ENCODE results near the gene MPC1L. TPM values are rescaled to one million over a fixed set of nuclear protein-coding genes. Genes with fewer than 3 reads are reported as not detected.

MPC1L gene
- total and polyA plus RNA-seq, 8 donors, result not detected

GRCh38 chrX:40653535-40653934 is 30.3 kb downstream of the MPC1L start:
- peaks cover 0 to 37% of the 10 kb centered on the region in 2 donors for H3K36me3 ChIP-seq
- DNase-seq (no peak), ATAC-seq (no peak)
- no peaks in the 10 kb centered on the region for H3K4me1 ChIP-seq
- H3K4me3 ChIP-seq, result no peak overlapping the region
- intact Hi-C loops (cut with DNase I), result no loop called here
- TF ChIP-seq, protein P1, sequence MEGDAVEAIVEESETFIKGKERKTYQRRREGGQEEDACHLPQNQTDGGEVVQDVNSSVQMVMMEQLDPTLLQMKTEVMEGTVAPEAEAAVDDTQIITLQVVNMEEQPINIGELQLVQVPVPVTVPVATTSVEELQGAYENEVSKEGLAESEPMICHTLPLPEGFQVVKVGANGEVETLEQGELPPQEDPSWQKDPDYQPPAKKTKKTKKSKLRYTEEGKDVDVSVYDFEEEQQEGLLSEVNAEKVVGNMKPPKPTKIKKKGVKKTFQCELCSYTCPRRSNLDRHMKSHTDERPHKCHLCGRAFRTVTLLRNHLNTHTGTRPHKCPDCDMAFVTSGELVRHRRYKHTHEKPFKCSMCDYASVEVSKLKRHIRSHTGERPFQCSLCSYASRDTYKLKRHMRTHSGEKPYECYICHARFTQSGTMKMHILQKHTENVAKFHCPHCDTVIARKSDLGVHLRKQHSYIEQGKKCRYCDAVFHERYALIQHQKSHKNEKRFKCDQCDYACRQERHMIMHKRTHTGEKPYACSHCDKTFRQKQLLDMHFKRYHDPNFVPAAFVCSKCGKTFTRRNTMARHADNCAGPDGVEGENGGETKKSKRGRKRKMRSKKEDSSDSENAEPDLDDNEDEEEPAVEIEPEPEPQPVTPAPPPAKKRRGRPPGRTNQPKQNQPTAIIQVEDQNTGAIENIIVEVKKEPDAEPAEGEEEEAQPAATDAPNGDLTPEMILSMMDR (IDR thresholded peaks at IDR 0.05), result no peak
- H3K27ac ChIP-seq, result no peak overlapping the region
- peaks cover 0 to 18% of the 10 kb centered on the region in 2 donors for H3K27me3 ChIP-seq
- H3K9me3 ChIP-seq, result no peaks in the 10 kb centered on the region

GRCh38 chrX:40660381-40660780 is 37.2 kb downstream of the MPC1L start:
- no peak overlapping the region for H3K27ac ChIP-seq
- H3K4me1 ChIP-seq, result no peaks in the 10 kb centered on the region
- TF ChIP-seq, protein P1 (IDR thresholded peaks at IDR 0.05), result no peak
- no peak for ATAC-seq
- no peak overlapping the region for H3K4me3 ChIP-seq
- peaks cover 0 to 10% of the 10 kb centered on the region in 2 donors for H3K27me3 ChIP-seq
- DNase-seq, result no peak
- peaks cover 0 to 72% of the 10 kb centered on the region in 2 donors for H3K36me3 ChIP-seq
- intact Hi-C loops (cut with DNase I), result loop anchor here in 1 of 2 donors (10.0 kb wide), 2 partner anchors 134 to 454 kb away; no protein-coding TSS in a partner anchor
- no peaks in the 10 kb centered on the region for H3K9me3 ChIP-seq

GRCh38 chrX:40661489-40661888 is 38.3 kb downstream of the MPC1L start:
- TF ChIP-seq, protein P1 (IDR thresholded peaks at IDR 0.05), result no peak
- Histone ChIP-seq H3K4me1 (no peaks in the 10 kb centered on the region), H3K36me3 (peaks cover 0 to 82% of the 10 kb centered on the region in 2 donors), H3K4me3 (no peak overlapping the region), H3K9me3 (no peaks in the 10 kb centered on the region), H3K27ac (no peak overlapping the region), H3K27me3 (peaks cover 0 to 10% of the 10 kb centered on the region in 2 donors)
- ATAC-seq (no peak), DNase-seq (no peak)
- intact Hi-C loops (cut with DNase I), result loop anchor here in 1 of 2 donors (10.0 kb wide), 2 partner anchors 133 to 453 kb away; no protein-coding TSS in a partner anchor

DNA sequence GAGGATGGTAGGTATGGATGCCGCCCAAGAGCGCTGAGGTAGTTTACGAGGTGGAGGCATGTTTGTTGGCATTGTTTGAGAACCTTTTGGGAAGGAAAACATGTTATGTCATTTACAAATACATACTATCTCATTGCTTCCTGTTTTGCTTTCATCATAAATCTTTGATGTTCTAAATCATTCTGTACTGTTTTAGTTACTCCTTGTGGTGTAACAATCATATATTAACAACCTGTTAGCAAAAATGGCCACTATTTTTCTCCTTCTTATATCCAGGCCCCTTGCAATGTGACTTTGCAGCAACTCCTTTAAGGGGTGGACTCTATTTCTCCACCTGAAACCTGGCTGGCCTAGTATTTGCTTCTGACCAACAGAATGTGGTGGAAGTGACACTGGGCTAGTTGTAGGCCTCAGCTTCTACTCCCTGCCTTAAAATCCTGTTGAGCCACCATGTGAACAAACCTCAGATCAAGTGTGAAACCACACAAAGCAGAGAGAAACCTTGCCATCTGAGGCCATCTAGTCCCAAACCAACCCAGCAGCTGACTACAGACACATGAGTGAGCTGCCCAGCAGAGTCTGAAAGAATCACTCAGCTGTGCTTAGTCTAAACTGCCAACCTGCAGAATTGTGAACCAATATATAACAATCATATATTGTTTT is 40.0 kb downstream of the MPC1L start:
- no peaks in the 10 kb centered on the region for H3K4me1 ChIP-seq
- H3K27ac ChIP-seq, result no peak overlapping the region
- intact Hi-C loops (cut with DNase I), result loop anchor here in 1 of 2 donors (10.0 kb wide), 2 partner anchors 132 to 452 kb away; no protein-coding TSS in a partner anchor
- no peak overlapping the region for H3K4me3 ChIP-seq
- TF ChIP-seq, protein P1 (IDR thresholded peaks at IDR 0.05), result no peak
- no peaks in the 10 kb centered on the region for H3K27me3 ChIP-seq
- H3K36me3 ChIP-seq, result peaks cover 0 to 81% of the 10 kb centered on the region in 2 donors
- no peak for ATAC-seq
- no peak for DNase-seq
- no peaks in the 10 kb centered on the region for H3K9me3 ChIP-seq

- no peaks in the 10 kb centered on the region for H3K9me3 ChIP-seq
- no peaks in the 10 kb centered on the region for H3K4me1 ChIP-seq
- no peak overlapping the region for H3K27ac ChIP-seq
- TF ChIP-seq, protein P1 (IDR thresholded peaks at IDR 0.05), result no peak
- ATAC-seq (peak; percentile 49), DNase-seq (peak in 1 of 4 donors; percentile 36)
- no peaks in the 10 kb centered on the region for H3K27me3 ChIP-seq
- intact Hi-C loops (cut with DNase I), result loop anchor here in 1 of 2 donors (10.0 kb wide), 2 partner anchors 131 to 451 kb away; no protein-coding TSS in a partner anchor
- no peak overlapping the region for H3K4me3 ChIP-seq
- H3K36me3 ChIP-seq, result peaks cover 0 to 73% of the 10 kb centered on the region in 2 donors
These were observed 40.8 kb downstream of the MPC1L start for GRCh38 chrX:40663880-40664630.
